Eye (tissue), 1 donor: ENCODE measurements around the gene SYNJ2.

Experiments
- DNase-seq: peaks from one replicate; pipeline ENCODE4 v3.0.0-alpha.2; 2015

SYNJ2 gene

DNA sequence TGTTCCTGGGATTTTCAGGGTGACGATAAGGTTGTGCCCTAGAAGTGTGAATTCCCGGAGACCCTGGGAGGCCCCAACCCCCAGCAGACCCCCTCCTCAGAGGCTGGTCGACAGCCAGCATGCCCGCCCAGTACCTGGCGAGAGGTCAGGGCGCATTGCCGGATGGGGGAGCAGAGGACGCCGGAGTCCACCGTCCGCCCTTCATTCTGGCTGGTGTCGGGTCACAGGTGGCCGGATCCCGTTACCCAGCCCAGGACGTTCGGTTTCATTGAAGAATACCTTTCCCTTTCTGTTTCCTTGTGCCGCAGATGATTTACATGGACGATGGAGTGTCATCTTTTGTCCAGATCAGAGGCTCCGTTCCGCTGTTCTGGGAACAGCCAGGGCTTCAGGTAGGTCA, 61.3 kb downstream of the SYNJ2 start:
- no peak for DNase-seq

DNA sequence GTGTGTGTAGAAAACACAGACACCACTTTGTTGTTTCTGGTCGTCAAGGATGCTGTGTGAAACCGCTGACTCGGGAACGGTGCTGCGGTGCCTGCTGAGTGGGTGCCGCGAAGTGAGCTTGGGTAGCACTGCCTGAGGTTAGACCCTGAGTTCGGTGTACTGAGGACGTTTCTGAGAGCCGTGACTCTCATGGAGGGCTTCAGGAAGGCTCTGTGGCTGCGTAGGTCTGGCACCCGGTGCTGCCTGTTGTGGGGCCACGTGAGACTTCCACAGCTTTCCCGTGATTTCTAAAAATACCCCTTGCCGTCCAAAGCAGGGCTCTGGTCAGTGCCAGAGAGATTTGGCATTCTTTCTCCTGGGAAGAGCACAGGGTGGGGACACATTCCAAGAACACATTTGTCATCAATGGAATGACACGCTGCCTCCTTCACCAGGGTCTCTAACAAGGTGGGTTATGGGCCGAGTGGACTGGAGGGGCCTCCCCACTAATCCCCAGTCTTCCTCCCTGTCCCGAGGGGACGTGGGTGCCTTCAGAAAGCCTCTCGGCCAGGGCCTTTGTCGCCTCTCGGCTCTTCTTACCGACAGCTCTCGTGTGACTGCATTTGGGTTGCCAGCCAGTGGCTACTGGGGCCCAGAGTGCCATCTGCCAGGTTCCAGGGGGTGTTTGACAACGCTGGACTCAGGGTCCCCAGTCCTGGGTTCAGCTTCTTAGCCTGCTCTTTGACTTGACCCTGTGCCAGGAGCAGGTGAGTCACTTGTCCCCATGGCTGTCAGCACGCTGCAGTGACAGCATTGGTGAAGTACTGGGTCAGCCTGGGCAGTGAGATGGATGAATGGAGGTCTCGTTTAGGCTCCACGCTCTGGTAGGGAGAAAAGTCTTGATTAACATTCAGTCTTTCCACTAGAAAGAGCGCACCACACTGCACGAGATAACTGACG, 62.2 kb downstream of the SYNJ2 start:
- DNase-seq, result no peak

GRCh38 chr6:158044525-158044888, 62.8 kb downstream of the SYNJ2 start:
- no peak for DNase-seq

GRCh38 chr6:158046201-158047126, 64.8 kb downstream of the SYNJ2 start:
- no peak for DNase-seq

DNA sequence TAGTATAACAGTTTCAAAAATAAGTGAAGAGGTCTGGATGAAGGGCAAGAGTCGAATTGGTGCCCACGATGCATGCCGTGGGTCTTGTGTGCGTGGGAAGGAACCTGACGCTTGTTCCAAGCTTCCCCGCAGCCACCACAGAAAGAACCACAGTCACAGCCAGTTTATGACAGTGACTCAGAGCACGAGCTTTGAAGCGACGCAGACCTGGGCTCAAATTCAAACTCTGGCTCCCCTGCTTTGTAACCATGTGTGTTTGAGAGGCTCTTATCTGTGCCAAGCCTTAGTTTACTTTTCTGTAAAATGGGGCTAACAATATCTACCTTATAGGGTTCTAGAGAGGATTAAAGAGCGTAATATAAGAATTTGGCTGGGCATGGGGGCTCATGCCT, 65.5 kb downstream of the SYNJ2 start:
- no peak for DNase-seq

GRCh38 chr6:158047563-158048323, 66.1 kb downstream of the SYNJ2 start:
- DNase-seq, result no peak

DNA sequence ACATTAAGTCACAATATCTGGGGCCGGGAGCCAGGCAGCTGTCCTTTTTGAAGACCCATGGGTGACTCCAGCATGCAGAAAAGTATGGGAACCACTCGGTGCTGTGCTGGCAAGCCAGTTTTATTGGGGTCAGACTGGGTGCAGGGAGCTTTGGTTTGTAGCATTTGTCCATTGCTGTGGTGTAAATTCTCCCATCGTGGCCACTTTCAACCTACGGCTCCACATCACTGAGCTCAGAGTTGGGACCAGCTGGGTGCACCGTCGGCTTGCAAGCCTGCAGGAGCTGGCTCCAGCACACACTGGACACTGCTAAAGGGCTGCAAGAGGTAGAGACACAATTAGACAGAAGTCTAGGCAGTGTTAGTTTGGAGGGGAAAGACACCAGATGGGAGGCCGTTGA, 66.9 kb downstream of the SYNJ2 start:
- DNase-seq, result no peak

- DNase-seq, result no peak
Observed at GRCh38 chr6:158049055-158050028, 67.7 kb downstream of the SYNJ2 start.

- no peak for DNase-seq
Observed at GRCh38 chr6:158050107-158050735, 68.6 kb downstream of the SYNJ2 start.

- no peak for DNase-seq
Observed at GRCh38 chr6:158050955-158051354, 69.3 kb downstream of the SYNJ2 start.

DNA sequence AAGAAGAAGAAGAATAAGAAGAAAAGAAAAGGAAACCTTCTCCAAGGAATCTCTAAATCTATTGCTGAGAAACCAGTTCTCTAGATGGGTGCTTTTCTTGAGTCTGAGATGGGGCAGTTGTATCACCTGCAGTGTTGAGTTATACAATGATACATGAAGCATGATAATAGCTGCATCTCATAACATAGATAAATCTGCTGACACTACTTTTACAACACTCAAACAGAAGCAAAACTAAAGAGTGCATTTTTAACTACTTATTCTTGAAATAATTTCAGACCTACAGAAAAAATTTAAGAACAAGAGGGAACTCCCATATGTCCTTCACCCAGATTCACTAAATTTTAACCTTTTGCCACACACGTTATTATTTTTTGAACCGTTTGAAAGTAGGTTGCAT, 70.3 kb downstream of the SYNJ2 start:
- no peak for DNase-seq

GRCh38 chr6:158053377-158054313, 72.0 kb downstream of the SYNJ2 start:
- no peak for DNase-seq

DNA sequence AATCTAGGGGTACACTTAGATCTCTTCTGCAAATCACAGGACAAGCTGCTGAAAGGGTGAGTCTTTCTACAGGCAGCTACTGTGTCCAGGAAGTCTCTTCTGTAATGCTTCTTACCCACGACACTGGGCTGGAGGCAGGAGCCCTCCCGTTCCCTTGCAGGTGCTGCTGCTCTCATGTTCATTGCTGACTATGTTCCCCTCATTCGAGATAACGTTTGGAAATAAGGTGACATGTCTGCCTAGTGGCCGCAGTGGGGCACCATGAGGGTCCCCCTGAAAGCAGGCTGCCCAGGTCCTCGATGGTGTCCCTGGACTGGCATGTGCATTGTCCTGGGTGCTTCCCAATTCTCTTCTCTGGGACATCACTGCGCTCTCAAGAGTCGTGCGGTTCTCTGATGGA, 74.7 kb downstream of the SYNJ2 start:
- no peak for DNase-seq

DNA sequence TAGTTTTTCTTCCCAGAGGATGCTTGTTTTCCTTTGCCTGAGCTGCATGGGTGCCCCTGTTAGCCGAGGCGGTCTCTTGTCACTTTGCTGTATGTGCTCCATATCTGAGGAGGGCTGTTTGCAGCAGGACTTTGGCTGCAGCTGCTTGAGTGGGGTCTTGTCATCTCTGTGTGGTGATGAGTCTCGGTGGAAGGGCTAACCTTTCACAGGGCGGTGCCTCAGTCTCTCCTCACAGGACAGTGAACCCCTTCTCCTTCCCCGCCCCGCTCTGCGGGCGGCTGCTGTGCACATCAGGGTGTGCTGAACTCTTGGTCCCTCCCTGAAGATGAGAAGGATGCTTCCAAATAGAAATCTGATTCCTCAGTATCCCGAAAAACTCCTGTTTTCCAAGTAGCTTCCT, 75.1 kb downstream of the SYNJ2 start:
- no peak for DNase-seq

DNA sequence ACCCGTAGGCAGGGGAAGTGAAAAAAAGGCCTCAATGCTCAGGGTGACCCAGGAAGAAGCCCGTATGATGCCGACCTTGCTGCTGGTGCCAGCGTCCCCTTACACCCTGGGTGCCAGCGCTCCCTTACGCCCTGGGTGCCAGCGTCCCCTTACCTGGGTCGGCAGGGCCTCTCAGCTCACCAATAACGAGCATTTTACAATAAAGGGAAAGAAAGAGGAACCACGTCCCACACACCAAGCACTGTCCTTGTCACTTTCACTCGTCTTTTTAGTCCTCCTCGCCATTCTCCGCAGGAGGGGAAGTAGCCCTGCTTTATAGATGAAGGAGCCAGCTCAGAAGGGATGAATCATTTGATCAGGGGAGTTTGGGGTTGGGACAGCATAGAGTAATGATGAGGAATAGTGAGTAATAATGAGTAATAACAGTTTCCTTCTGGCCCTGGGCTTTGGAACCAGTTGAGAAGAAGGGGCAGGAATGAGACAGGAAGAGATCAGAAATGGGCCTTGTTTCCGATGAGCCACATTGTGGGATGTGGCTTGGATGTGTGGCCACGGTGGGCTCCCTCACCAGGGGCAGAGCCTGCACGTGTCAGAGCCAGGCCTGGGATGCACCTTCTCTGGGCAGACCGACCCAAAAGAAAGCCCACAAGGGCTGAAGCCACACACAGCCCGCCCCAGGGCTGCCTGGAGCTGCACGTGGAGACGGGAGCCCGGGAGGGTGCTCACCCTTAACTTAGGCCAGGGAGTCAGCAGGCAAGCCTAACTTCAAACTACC, 75.7 kb downstream of the SYNJ2 start:
- DNase-seq, result no peak

GRCh38 chr6:158058171-158058651, 76.5 kb downstream of the SYNJ2 start:
- DNase-seq, result peak; percentile 15

DNA sequence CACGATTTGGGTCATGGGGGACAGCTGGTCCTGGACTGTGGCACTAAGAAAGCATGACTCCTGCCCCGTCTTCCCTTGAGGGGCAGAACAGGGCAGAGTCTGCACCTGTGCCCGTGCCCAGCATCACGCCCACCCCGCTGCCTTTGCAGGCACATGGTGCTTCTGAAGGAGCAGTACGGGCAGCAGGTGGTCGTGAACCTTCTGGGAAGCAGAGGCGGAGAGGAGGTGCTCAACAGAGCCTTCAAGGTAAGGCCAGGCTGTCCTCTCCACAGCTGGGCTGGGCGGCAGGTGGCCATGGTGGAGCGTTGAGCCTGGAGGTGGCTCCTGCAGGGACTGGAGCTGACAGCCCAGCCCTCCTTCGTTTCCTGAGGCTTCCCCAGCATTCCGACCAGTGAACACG, 77.4 kb downstream of the SYNJ2 start:
- DNase-seq, result no peak

- DNase-seq, result peak; percentile 81
Observed at GRCh38 chr6:158060455-158061360, 79.0 kb downstream of the SYNJ2 start.
